Measurements from ENCODE around the gene KIT.

KIT gene

DNA sequence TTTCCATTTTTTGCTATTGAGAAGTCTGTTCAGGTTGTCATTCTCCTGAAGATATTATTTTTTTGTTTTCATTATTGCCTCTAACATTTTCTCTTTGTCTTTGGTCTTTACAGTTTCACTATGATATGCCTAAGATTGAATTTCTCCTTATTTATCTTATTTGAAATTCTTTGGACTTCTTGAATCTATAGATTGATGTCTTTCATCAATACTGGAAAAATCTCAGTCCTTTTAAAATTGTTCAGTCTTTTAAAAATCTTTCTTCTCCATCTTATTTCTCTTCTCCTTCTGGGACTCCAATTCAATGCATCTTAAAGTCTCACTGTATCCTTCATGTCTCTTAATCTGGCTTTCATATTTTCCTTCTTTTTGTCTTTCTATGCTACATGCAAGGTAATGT lies 86.7 kb downstream of the KIT start:
- no peaks in the 10 kb centered on the region for H3K4me1 ChIP-seq (ENCODE audit: control insufficient read depth, insufficient read depth, low read length, poor library complexity, severe bottlenecking)
- peaks cover 4% of the 10 kb centered on the region for H3K9me3 ChIP-seq (ENCODE audit: control insufficient read depth, low read length)
- no peaks in the 10 kb centered on the region for H3K36me3 ChIP-seq (ENCODE audit: control insufficient read depth, insufficient read depth, low read length)
- no peak overlapping the region for H3K27ac ChIP-seq (ENCODE audit: low read depth, low read length, severe bottlenecking)
- no peak overlapping the region for H3K4me3 ChIP-seq (ENCODE audit: extremely low read depth, insufficient read depth, low read length, poor library complexity, severe bottlenecking)

DNA sequence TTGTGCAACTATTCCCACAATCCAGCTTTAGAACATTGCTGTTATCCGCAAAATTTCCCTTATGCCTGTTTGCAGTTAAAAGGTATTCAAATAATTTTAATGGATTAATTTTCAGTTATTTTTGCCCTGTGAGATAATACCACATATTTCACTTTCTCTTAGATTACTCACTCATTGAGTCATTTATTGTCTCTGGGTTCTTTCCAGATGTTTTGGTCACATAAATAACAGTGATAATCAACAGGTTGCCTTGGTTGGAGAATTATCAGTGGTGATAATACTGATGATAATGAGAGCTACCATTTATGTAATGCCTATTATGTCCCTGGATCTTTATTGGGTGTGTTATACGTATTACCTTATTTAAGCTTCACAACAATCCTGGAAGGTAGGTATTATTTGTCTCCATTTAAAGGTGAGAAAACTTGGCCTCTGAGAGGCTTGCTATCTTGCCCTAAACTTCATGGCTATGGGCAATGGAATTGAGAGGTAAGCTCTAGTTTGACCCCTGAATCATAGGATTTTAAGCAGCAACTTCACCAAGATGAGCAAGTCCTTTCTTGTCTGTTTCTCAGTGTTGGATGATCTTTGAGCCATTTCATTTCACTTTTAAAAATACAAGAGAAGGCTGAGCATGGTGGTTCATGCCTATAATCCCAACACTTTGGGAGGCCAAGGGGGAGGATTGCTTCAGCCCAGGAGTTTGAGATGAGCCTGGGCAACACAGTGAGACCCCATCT lies 87.4 kb downstream of the KIT start:
- Histone ChIP-seq H3K36me3 (ENCODE audit: control insufficient read depth, insufficient read depth, low read length) (no peaks in the 10 kb centered on the region), H3K27ac (ENCODE audit: low read depth, low read length, severe bottlenecking) (no peak overlapping the region), H3K4me1 (ENCODE audit: control insufficient read depth, insufficient read depth, low read length, poor library complexity, severe bottlenecking) (no peaks in the 10 kb centered on the region), H3K9me3 (ENCODE audit: control insufficient read depth, low read length) (peaks cover 4% of the 10 kb centered on the region), H3K4me3 (ENCODE audit: extremely low read depth, insufficient read depth, low read length, poor library complexity, severe bottlenecking) (no peak overlapping the region)
- no CpG with 5 or more reads among the region's 2 CpGs for WGBS, 2 experiments (ENCODE audit: insufficient coverage in 2 of 2)

DNA sequence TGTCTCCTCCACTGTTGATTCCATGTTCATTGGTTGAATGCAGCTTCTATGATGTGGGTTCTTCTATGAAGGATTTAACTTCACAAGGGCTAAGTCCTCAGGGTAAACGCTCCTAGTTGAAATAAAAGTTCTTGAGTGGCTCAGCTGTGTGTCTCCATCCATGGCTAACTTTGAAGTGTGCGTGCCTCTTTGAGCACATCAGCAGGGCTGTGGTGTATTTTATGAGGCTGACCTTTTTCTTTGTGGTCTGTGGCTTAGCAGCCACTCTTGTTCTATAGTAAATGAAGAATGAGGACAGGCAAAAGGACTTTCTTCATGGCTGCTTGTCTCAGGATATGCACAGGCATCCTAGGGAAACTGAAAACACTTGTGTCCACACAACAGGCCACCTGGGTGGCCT lies 88.5 kb downstream of the KIT start:
- Histone ChIP-seq H3K9me3 (ENCODE audit: control insufficient read depth, low read length) (peaks cover 4% of the 10 kb centered on the region), H3K36me3 (ENCODE audit: control insufficient read depth, insufficient read depth, low read length) (no peaks in the 10 kb centered on the region), H3K27ac (ENCODE audit: low read depth, low read length, severe bottlenecking) (no peak overlapping the region), H3K4me3 (ENCODE audit: extremely low read depth, insufficient read depth, low read length, poor library complexity, severe bottlenecking) (no peak overlapping the region), H3K4me1 (ENCODE audit: control insufficient read depth, insufficient read depth, low read length, poor library complexity, severe bottlenecking) (no peaks in the 10 kb centered on the region)
- 84 to 100% methylated on average over 2 of the region's 2 CpGs for WGBS, 2 experiments (ENCODE audit: insufficient coverage in 2 of 2)

DNA sequence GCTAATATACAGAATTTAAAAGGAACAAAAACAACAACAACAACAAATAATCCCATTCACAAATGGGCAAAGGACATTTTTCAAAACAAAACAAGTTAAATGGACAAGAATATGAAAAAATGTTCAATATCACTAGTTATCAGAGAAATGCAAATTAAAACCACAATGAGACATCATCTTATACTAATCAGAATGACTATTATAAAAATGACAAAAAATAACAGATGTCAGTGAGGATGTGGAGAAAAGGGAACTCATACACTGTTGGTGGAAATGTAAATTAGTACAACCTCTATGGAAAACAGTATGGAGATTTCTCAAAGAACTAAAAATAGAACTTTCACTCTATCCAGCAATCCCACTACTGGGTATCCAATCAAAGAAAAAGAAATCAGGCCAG lies 92.6 kb downstream of the KIT start:
- no peak overlapping the region for H3K27ac ChIP-seq (ENCODE audit: low read depth, low read length, severe bottlenecking)
- no peak overlapping the region for H3K4me3 ChIP-seq (ENCODE audit: extremely low read depth, insufficient read depth, low read length, poor library complexity, severe bottlenecking)
- no peaks in the 10 kb centered on the region for H3K9me3 ChIP-seq (ENCODE audit: control insufficient read depth, low read length)
- no peaks in the 10 kb centered on the region for H3K4me1 ChIP-seq (ENCODE audit: control insufficient read depth, insufficient read depth, low read length, poor library complexity, severe bottlenecking)
- H3K36me3 ChIP-seq (ENCODE audit: control insufficient read depth, insufficient read depth, low read length): no peaks in the 10 kb centered on the region

DNA sequence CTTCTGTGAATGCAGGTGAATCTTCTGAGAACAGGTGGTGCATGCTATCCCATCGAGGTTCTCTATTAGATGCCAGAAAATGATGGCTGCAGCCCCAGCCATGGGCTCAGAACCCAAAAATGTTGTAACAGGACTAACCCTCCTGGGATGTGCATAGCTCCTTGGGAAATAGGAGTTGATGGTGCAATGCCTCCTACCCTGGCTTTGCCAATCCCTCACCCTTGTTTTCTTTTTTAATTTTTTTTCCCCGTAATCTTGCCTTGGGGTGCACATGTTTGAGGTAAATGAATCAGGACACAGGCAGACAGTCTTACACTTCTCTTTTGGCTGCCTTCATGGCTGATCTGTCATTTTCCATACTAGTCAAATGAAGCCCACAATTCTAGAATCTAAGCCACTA lies 96.6 kb downstream of the KIT start:
- no peaks in the 10 kb centered on the region for H3K9me3 ChIP-seq (ENCODE audit: control insufficient read depth, low read length)
- no peak overlapping the region for H3K27ac ChIP-seq (ENCODE audit: low read depth, low read length, severe bottlenecking)
- H3K4me1 ChIP-seq (ENCODE audit: control insufficient read depth, insufficient read depth, low read length, poor library complexity, severe bottlenecking): no peaks in the 10 kb centered on the region
- no peak overlapping the region for H3K4me3 ChIP-seq (ENCODE audit: extremely low read depth, insufficient read depth, low read length, poor library complexity, severe bottlenecking)
- H3K36me3 ChIP-seq (ENCODE audit: control insufficient read depth, insufficient read depth, low read length): no peaks in the 10 kb centered on the region
- 69 to 100% methylated on average over 2 of the region's 2 CpGs for WGBS, 2 experiments (ENCODE audit: insufficient coverage in 2 of 2)

DNA sequence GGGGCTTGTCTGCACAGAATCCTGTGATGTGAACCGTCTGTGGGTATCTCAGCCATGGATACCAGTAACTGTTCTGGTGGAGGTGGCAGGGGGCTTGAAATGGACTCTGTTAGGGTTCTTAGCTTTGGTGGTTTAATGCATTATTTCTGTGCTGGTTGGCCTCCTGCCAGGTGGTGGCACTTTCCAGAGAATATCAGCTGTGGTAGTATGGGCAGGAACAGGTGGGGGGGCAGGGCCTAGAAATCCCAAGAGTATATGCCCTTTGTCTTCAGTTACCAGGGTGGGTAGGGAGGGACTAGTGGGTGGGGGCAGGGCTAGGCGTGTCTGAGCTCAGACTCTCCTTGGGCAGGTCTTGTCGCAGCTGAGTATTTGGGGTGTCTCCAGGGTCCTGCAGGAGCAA lies 106.7 kb downstream of the KIT start:
- no peaks in the 10 kb centered on the region for H3K36me3 ChIP-seq (ENCODE audit: control insufficient read depth, insufficient read depth, low read length)
- WGBS, 2 experiments (ENCODE audit: insufficient coverage in 2 of 2): 83 to 89% methylated on average over 1 to 3 of the region's 3 CpGs
- no peaks in the 10 kb centered on the region for H3K4me1 ChIP-seq (ENCODE audit: control insufficient read depth, insufficient read depth, low read length, poor library complexity, severe bottlenecking)
- no peaks in the 10 kb centered on the region for H3K9me3 ChIP-seq (ENCODE audit: control insufficient read depth, low read length)
- H3K27ac ChIP-seq (ENCODE audit: low read depth, low read length, severe bottlenecking): no peak overlapping the region
- H3K4me3 ChIP-seq (ENCODE audit: extremely low read depth, insufficient read depth, low read length, poor library complexity, severe bottlenecking): no peak overlapping the region

DNA sequence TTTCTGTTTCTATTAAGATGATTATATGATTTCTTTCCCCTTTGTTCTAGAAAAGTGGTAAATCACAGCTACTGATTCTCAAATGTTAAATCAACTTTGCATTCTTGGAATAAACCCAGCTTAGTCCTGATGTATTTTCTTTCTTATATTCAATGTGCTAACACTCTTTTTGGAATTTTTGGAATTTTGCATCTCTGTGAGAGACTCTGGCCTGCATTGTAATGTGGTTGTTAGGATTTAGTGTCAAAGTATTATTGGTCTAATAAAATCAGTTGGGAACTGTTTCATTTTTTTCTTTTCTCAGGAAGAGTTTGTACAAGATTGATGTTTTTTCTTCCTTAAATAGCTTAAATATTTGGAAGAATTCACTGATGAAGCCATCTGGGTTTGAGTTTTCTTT lies 109.6 kb downstream of the KIT start:
- H3K36me3 ChIP-seq (ENCODE audit: control insufficient read depth, insufficient read depth, low read length): no peaks in the 10 kb centered on the region
- no peak overlapping the region for H3K4me3 ChIP-seq (ENCODE audit: extremely low read depth, insufficient read depth, low read length, poor library complexity, severe bottlenecking)
- H3K27ac ChIP-seq (ENCODE audit: low read depth, low read length, severe bottlenecking): no peak overlapping the region
- H3K9me3 ChIP-seq (ENCODE audit: control insufficient read depth, low read length): no peaks in the 10 kb centered on the region
- H3K4me1 ChIP-seq (ENCODE audit: control insufficient read depth, insufficient read depth, low read length, poor library complexity, severe bottlenecking): no peaks in the 10 kb centered on the region

DNA sequence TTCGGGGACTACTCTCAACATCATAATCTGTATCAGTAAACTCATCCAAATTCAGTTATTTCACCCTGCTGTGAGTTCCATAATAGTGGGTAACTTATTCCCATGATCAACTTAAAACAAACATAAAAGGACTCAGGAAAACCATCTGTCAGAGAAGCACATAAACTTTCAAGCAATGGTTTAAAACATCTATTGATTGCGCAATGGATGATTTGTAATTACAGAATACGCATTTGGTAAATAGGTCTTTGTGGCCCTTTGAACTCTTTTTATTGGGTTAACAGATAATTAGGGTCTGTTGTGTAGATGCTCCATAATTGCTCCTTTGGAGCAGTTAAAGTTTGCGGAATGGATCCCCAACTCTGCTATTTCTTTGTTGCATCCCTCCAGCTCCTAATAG lies 115.3 kb downstream of the KIT start:
- Histone ChIP-seq H3K9me3 (ENCODE audit: control insufficient read depth, low read length) (no peaks in the 10 kb centered on the region), H3K4me3 (ENCODE audit: extremely low read depth, insufficient read depth, low read length, poor library complexity, severe bottlenecking) (no peak overlapping the region), H3K27ac (ENCODE audit: low read depth, low read length, severe bottlenecking) (no peak overlapping the region), H3K4me1 (ENCODE audit: control insufficient read depth, insufficient read depth, low read length, poor library complexity, severe bottlenecking) (no peaks in the 10 kb centered on the region), H3K36me3 (ENCODE audit: control insufficient read depth, insufficient read depth, low read length) (no peaks in the 10 kb centered on the region)
- WGBS, 2 experiments (ENCODE audit: insufficient coverage in 2 of 2): 94 to 100% methylated on average over 3 of the region's 4 CpGs

DNA sequence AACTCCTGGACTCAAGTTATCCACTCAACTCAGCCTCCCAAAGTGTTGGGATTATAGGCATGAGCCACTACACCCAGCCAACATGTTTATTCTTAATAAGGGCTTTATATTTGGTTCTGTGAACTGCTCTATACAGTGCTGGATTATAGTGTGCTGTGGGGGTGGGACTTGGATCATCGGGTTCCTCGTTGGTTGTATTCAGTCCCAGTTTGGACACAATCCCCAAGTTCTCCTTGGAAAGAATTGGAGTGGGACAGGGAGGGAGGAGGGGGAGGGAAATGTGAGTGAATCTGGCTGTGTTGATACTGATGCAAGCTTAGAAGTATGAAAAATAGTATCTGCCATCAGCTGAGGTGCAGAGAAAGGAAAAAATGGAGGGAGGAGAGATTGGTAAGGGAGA lies 121.3 kb downstream of the KIT start:
- Histone ChIP-seq H3K27ac (ENCODE audit: low read depth, low read length, severe bottlenecking) (no peak overlapping the region), H3K4me1 (ENCODE audit: control insufficient read depth, insufficient read depth, low read length, poor library complexity, severe bottlenecking) (no peaks in the 10 kb centered on the region), H3K9me3 (ENCODE audit: control insufficient read depth, low read length) (no peaks in the 10 kb centered on the region), H3K4me3 (ENCODE audit: extremely low read depth, insufficient read depth, low read length, poor library complexity, severe bottlenecking) (no peak overlapping the region), H3K36me3 (ENCODE audit: control insufficient read depth, insufficient read depth, low read length) (no peaks in the 10 kb centered on the region)
- 79 to 100% methylated on average over 2 of the region's 2 CpGs for WGBS, 2 experiments (ENCODE audit: insufficient coverage in 2 of 2)

DNA sequence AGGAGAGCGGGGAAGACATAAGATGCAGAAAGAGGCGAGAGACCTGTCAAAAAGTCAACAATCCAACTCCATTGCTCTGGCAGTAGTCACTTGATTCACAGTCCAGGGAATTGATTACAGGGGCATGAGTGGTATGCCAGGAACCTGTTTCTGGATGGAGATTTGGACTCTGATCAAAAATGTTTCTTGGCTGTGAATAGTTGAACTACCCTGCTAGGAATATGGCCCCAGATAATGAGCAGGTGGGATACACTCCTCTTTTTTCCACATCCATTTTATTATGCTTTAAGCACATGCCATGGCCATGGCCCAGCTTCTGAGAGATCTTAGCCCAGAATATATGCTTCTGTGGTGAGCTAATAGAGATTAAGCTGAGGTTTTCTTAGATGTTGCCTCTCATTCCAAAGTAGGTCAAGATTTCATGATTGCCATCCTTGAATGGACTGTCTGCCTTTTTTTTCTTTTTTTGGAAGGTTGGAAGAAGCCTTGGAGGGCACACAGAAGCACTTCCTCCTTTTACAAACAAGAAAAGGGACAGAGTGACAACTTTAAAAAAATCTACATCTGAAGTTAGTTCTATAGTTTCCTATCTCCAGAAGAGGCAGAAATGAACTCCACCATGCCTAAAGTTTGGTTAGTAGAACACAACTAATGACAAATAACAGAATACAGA lies 121.9 kb downstream of the KIT start:
- Histone ChIP-seq H3K4me1 (ENCODE audit: control insufficient read depth, insufficient read depth, low read length, poor library complexity, severe bottlenecking) (no peaks in the 10 kb centered on the region), H3K4me3 (ENCODE audit: extremely low read depth, insufficient read depth, low read length, poor library complexity, severe bottlenecking) (no peak overlapping the region), H3K27ac (ENCODE audit: low read depth, low read length, severe bottlenecking) (no peak overlapping the region), H3K36me3 (ENCODE audit: control insufficient read depth, insufficient read depth, low read length) (no peaks in the 10 kb centered on the region), H3K9me3 (ENCODE audit: control insufficient read depth, low read length) (no peaks in the 10 kb centered on the region)
- 100% methylated on average over 2 of the region's 2 CpGs; no CpG with 5 or more reads in 1 of the 2 experiments for WGBS, 2 experiments (ENCODE audit: insufficient coverage in 2 of 2)

DNA sequence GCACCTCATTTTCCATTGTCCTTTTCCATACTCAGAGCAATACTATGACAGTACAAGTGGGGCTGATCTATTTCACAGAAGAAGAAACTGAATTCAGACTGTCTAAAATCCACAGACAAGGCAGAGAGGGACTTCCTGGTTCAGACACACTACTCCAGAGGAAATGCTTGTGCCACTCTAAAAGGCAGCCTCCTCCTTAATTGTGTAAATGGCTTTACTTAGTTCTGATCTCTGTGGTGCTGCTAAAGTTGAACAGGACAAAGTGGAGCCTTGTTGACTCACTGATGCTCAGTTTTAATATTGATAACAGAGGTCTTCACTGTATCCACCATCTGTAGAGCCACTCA lies 122.4 kb downstream of the KIT start:
- Histone ChIP-seq H3K9me3 (ENCODE audit: control insufficient read depth, low read length) (no peaks in the 10 kb centered on the region), H3K4me1 (ENCODE audit: control insufficient read depth, insufficient read depth, low read length, poor library complexity, severe bottlenecking) (no peaks in the 10 kb centered on the region), H3K27ac (ENCODE audit: low read depth, low read length, severe bottlenecking) (no peak overlapping the region), H3K4me3 (ENCODE audit: extremely low read depth, insufficient read depth, low read length, poor library complexity, severe bottlenecking) (no peak overlapping the region), H3K36me3 (ENCODE audit: control insufficient read depth, insufficient read depth, low read length) (no peaks in the 10 kb centered on the region)
